ENCODE measurements around the gene PCNX1.
"Not testable (repeated sequence)": the region's sequence is repeated elsewhere in the genome, so short reads cannot be mapped to it uniquely, and the experiment has no call there.

PCNX1 gene

DNA sequence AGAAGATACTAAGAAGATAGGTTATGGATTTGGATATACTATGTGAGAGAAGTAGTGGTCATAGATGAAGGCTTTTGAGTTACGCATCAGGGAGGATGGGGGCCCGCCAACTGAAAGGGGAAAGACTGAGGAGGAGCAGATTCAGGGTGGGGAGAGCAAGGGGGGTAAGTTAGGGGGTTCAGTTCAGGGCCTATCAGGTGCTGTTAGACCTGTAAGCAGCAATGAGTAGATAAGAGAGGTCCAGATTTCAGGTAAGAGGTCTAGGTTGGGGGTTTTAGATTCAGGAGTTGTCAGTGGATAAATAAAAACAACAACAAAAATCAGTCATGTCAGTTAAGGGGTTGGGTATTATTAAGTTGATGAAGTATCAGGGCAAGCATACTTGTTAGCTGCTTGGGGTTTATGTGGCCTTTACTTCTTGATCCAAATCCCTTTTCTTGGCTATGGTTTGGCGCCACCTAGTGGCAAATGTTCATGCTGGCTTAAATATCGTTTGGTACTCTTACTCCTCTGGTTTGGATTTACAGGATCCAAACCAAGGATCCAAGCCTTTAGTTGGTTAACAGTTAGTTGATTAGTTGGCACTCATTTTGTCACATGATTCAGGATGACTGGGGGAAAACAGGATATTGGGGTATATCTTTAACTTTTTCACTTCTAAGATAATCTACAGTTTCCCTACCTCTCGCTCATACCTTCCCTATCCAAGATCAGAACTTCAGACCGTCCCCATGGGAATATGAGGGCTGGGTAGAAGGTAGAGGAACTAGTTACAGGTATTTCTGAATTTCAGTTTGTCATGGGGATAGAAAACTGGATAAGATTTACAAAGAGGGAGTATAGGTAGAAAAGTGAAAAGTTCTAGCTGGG, 65.1 kb downstream of the PCNX1 start:
- peak; percentile 51 for DNase-seq

DNA sequence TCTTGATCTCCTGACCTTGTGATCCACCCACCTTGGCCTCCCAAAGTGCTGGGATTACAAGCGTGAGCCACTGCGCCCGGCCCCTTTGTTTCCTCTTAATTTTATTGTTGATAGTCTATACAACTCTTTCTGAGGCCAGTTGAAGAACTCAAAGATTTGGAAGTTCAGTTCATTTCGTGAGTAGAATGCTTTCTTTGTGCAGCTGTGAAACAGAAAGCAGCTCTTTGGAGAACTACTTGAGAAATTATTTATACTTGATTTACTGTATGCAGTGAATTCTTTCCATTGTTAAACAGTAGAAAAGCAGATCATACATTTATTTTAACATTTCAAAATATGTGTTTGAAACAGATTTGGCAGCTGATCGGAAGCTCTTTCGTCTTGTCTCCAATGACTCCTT, 69.3 kb downstream of the PCNX1 start:
- no peak for DNase-seq

DNA sequence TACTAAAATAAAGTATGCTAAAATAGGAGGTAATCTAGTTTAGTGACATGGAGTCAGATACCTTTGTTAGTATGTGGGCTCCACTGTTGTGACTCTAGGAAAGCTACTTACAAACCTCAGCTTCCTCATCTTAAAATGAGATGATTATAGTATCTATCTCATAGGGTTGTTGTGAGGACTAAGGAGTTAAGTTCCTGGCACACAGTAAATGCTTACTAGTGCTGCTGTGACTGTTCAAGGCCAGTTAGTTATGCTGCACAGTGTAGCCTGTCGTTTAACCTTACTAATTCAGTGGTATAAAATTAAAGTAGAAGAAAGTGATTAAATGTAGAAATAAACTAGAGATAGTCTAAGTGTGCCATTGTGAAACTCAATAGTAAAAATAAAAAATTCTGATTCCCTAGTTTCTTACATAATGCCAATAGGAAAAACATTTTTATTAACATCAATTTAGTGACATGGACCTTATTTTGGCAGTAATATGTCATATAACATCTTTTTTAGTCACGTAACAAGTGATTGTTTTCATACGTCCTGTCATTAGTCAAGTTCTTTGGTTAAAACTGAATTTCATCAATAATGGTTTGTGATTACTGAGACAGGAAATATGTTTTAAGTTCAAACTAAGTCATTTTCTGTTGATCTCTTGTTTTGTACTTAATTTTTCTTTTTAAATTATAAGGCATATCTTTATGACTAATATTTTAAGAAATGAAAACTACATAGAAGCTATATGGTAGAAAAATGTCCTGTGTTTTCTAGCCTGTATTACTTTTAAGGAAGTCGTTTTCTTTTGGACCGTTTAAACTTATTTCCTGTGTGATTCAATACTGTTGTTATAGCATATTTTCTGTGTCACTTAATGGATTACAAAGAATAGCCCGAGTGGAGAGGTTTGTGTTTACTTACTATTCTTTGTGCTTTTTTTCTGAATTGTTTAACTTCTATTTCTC, 74.0 kb downstream of the PCNX1 start:
- no peak for DNase-seq

DNA sequence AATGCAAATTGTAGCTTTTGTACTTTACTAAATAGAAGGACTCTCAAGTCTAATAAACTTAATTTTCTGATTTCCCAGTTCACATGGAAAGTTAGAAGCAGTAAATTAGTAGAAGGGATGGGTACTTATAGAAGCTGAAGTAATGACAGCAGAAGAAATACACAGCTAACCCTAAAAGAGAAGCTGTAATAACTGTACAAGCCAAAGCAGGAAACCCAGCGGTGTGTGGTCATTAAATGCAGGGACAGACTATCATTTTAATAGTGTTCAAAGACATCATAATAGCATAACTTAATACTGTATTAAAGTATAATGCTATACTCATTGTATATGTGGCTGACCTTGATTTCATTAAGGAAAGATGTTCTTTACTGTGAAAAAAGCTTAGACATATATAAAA, 74.9 kb downstream of the PCNX1 start:
- no peak for DNase-seq

DNA sequence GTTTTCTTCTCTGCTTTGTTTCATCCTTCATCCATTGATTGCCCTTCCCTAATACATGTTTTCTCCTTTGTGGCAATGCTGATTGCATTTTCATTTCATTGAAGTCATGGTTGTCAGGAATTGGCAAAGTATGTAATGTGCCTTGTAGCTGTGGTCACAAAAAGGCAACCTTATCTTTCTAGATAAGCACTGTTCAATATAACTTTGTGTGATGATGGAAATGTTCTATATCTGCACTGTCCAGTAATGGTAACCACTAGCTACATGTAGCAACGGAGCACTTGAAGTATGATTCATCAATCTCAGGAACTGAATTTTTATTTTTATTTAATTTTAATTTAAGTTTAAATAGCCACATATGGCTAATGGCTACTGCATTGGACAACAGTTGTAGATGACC, 79.8 kb downstream of the PCNX1 start:
- no peak for DNase-seq

DNA sequence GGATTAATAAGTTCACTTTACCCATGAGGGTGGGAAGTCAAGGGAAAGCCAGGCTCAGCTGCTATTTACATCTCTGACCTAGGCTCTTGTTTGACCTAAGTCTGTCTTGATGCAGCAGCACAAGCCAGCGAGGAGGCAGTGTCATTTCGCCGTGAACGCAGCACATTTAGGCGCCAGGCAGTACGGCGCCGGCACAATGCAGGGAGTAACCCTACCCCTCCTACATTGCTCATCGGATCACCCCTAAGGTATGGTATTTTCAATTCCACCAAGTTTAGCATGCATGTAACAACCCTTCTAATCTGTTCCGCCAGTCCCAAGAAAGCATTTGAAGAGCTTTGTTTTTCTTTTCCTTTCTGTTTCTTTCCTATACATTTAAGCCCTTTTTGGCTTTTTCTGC, 81.2 kb downstream of the PCNX1 start:
- DNase-seq: no peak

DNA sequence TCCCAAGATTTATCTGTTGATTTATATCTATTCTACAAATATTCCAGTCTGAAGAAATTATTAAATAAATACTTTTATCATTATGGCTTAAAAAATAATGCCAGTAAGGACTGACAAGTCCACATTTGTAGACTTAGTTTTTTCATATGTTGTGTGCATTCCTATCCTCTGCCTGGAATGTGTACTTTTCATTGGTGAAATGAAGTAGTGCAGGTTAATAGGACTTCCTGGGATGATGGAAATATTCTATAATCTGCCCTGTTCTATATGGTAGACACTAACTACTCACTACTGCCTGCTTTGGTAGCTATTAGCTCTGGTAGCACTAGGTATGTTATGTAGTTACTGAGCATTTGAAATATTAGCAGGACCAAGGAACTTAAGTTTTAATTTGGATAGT, 86.7 kb downstream of the PCNX1 start:
- DNase-seq: no peak

DNA sequence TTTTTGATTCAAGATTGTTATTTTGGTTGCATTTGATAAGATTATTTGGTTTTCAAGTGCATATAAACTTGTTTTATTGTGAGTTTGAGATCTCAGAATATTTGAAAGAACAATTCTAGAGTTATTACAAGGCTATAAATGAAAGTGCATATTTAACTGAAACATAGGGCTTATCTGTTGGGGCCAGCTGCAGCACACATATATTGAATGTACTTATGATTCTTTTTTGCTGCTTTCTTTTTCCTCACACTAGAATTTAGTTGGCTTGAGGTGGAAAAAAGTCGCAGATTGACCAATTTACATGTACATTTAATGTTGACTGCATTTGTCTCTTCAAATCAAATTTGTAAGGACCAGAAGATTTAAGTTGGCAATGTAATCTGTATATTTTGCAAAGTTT, 88.0 kb downstream of the PCNX1 start:
- no peak for DNase-seq

DNA sequence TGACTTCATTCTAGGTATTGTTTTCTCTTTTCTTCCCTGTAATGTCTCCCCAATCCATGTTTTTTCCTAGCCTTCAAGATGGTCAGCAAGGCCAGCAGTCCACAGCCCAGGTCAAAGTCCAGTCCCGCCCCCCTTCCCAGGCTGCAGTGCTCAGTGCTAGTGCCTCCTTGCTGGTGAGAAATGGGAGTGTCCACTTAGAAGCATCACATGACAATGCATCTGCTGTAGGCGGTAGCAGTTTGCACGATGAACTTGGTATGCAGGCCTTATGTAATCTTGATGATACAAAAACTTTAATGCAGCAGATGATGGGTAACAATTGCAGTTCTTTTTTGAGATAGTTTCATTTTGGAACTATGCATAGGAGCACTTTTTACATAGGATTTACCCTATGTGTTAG, 88.4 kb downstream of the PCNX1 start:
- DNase-seq: no peak

DNA sequence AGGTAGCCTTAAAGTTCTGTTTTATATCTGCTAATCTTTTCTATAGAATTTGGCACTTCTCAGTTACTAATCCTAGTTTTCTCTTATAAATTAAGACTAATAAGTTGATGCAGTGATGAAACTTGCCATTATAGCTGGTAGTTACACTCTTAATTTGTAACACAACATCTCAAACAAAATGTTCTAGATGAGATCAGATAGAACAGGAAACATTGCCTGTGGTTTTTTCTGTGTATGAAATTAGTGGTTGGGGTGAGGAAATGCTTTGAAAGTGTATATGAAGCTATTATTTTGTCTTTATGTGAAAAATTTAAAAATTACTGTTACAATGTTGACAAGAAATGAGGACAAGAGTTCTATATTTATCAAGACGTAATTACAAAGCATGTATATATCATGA, 91.9 kb downstream of the PCNX1 start:
- DNase-seq: no peak

DNA sequence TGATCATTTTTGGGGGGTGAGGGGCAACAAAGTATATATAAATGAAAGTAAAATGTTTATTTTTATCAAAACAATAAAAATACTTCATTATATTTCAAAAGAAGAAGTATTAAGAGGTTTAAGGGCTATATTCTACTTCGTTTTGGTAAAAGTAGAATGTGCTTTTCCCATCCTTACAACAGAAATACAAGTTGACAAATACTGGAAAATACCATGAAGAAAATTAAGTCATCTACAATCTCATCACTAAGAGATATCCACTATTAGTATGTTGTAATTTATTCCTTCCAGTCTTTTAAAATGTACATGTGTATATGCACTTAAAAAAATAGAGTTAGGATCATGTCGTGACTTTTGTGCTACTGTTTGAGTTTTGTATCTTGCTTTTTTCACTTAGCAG, 92.8 kb downstream of the PCNX1 start:
- DNase-seq: no peak

DNA sequence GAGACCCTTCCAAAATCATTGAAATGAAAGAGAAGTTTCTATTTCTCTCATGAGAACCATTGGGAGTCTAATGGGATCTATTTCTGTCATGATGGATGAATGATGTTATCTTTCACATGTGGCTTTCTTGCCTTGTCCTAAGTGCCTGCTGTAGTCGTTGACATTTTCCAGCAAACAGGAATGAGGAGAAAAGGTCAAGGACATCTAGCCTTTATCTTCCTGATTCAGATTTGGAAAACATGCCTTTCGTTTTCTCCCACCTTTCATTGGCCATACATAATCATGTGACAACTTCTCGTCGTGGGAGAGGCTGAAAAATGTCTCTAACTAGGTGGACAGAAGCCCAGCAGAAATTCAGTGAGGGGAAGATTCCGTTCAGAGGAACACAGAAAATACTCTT, 94.5 kb downstream of the PCNX1 start:
- no peak for DNase-seq

DNA sequence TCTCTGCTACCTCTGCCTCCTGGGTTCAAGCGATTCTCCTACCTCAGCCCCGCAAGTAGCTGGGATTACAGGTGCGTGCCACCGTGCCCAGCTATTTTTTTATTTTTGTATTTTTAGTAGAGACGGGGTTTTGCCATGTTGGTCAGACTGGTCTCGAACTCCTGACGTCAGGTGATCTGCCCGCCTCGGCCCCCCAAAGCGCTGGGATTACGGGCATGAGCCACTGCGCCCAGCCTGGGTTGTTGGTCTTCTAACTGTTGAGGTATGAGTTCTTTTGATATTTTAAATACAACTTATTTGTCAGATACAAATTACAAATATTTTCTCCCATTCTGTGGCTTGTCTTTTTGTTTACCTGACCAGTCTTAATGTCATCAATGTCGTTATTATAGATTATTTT, 95.9 kb downstream of the PCNX1 start:
- DNase-seq: no peak

DNA sequence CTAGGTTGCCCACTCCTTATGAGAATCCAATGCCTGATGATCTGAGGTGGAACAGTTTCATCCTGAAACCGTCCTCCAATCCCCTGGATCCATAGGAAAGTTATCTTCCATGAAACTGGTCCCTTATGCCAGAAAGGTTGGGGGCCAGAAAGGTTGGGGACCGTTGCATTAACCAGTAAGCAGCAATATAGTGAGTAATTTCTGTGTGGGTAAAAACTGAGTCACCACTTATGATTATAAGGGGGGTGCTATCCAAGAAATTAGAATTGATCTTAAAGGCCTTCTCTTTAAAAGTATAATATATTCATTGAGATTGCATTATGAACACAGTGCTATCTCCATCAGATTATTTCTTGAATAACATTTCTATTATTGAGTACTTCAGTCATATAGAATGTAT, 97.2 kb downstream of the PCNX1 start:
- no peak for DNase-seq

DNA sequence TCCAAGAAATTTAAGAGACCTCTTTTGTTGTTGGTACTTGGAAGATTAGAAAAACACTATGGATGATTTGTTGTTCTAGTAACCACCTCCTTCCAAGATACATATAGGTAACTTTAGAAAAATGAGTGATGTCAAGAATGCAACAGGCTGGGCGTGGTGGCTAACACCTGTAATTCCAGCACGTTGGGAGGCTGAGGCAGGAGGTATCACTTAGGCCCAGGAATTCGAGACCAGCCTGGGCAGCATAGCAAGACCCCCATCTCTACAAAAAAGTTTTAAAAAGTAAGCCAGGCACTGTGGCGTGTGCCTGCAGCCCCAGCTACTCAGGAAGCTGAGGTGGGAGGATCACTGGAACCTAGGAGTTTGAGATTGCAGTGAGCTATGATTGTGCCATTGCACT, 97.8 kb downstream of the PCNX1 start:
- DNase-seq: no peak

DNA sequence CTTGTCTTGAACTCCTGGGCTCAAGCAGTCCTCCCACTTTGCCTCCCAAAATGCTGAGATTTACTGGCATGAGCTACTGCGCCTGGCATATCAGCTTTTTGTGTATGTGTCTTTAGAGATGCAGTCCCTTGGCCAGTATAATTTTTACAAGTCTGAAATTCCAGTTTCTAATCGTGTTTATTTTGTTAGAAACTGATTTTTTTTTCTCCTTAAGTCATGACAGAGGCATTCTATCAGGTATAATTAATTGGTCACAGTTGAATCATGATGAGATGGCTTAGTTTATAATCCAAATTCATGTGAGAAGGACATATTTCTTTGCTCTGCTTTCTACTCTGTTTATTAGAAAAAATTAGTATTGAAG, 98.9 kb downstream of the PCNX1 start:
- DNase-seq: no peak

DNA sequence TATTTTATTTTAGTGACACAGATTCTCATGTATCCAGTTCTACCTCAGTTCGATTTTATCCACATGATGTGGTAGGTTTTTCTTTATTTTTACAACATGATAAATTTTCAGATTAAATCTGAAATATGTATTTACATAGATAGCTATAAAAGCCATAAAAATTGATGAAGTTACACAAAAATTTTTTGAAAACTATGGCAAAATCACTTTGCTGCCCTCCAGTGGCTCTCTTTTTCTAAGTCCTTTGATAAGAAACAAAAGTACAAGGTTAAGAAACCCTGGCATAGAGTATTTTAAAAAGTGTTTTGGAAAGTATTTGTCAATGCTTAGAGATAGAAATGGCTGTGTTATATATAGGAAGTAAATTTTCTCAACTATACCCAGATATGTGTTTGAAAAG, 104.2 kb downstream of the PCNX1 start:
- no peak for DNase-seq

DNA sequence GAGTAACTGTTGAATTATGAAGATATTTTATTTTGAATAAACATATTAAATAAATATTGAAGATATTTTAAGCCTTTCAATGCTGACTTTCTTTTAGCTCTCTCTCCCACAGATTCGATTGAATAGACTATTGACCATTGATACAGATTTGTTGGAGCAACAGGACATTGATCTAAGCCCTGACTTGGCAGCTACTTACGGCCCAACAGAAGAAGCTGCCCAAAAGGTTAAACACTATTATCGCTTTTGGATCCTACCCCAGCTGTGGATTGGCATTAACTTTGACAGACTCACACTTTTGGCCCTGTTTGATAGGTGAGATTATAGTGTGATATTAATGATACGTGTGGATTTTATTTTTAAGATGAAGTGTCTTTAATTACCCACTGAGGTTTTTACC, 105.6 kb downstream of the PCNX1 start:
- no peak for DNase-seq

DNA sequence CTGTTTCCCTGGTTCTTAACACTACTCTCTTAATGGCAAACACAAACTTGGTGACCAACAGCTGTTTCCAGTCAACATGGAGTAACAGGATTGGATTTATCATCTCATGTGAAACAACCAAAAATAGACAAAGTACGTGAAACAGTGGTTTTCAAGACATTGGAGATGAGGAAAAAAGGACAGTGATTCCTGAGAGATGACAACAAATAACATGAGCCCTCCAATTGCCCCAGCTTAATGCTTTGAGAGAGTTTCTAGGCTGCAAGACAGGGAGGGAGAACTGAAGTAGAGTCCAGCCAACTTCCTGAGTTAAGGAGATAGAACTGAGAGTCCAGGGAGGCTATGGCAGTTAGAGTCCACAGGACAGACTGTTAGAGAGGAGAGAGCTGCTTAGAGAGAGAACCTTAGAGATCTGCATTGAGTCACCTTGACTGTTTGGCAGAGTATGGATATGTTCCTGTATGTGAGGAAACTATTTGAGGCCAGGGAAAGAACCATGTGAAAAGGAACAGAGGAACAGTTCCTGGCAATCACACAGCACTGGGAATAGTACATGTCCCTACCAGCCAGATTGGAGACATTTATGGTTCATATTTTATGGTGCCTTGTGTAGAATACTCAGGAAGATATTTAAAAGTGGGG, 106.4 kb downstream of the PCNX1 start:
- DNase-seq: no peak

DNA sequence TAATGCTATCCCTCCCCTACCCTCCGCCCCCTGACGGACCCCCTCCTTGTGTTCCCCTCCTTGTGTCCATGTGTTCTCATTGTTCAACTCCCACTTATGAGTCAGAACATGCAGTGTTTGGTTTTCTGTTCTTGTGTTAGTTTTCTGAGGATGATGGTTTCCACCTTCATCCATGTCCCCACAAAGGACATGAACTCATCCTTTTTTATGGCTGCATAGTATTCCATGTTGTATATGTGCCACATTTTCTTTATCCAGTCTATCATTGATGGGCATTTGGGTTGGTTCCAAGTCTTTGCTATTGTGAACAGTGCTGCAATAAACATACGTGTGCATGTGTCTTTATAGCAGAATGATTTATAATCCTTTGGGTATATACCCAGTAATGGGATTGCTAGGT, 112.7 kb downstream of the PCNX1 start:
- DNase-seq: not testable (repeated sequence)

DNA sequence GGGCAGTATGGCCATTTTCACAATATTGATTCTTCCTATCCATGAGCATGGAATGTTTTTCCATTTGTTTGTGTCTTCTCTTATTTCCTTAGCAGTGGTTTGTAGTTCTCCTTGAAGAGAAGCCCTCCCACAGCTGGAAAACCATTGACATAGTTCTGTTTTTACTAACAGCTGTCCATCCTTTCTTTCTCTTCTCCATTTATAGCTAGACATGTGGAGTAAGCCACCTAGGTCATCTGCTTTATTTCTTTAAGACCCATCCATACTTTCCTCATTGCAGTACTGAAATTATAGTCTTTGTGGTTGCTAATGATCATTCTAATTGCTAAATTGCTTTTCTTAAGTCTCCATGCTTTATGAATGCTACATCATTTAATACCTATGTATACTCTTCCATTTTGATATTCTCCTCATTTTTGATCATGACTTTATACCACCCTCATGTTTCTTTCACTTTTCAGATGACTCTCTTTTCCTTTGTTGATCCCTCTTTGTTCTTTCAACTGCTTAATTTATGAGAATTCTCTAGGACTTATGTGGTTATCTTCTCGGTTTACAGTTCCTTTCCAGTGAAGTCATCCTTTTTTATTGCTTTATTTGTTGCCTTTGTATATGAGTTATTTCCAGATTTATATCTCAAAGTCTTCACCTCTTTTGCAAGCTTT, 114.2 kb downstream of the PCNX1 start:
- DNase-seq: no peak

DNA sequence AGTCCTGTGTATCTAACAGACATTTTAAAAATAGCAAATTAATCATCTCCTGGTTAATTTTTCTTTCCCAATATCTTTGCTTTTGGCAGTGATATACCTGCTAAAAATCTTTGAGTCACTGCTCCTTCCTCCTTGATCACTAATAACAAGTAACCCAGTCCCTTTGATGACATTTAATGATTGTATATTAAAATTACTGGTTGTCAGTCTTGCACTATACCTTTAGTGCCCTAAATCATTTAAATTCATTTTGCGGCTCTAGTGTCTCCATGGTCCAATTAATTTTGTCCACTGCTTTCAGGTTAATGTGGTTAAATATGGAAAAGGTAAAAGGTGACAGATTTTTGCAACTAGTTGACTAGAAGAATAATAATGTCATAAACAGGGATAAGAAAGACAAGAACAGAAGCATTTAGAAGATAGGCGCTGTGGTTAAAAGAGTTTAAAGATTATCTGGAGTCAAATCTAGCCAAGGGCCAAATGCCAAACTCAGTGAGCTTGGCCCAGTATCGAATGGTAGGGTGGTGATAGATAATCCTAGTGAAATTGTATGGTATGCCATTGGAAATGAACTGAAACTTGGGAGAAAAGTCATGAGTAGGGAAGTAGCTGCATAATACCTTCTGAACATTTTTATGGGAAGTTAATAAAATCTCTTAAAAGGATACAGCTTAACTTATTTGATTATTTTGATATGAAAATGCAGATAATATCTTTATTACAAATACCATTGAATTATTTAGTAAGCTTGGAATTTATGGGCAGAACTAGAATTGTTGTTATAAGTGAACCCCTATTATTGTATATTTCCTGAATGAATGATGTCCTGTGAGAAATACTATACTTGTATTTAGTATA, 115.0 kb downstream of the PCNX1 start:
- DNase-seq: no peak
